HS-27A (cell line): ENCODE measurements around the gene RPL11.
A peak's percentile ranks its signal among the peaks of the same experiment; 100 is the strongest.
"Not testable (repeated sequence)": the region's sequence is repeated elsewhere in the genome, so short reads cannot be mapped to it uniquely, and the experiment has no call there.

Experiments
- DNase-seq: peaks from one replicate; pipeline ENCODE4 v3.0.0-alpha.2; 2012; ENCODE audit warnings: low read depth, missing footprints

RPL11 gene

GRCh38 chr1:23691499-23692307 is at the start of gene RPL11:
Gene RPL11 (plus strand): TSS chr1:23691806. CDS start chr1:23691824, 18 bp downstream.
- DNase-seq: peak; percentile 90

DNA sequence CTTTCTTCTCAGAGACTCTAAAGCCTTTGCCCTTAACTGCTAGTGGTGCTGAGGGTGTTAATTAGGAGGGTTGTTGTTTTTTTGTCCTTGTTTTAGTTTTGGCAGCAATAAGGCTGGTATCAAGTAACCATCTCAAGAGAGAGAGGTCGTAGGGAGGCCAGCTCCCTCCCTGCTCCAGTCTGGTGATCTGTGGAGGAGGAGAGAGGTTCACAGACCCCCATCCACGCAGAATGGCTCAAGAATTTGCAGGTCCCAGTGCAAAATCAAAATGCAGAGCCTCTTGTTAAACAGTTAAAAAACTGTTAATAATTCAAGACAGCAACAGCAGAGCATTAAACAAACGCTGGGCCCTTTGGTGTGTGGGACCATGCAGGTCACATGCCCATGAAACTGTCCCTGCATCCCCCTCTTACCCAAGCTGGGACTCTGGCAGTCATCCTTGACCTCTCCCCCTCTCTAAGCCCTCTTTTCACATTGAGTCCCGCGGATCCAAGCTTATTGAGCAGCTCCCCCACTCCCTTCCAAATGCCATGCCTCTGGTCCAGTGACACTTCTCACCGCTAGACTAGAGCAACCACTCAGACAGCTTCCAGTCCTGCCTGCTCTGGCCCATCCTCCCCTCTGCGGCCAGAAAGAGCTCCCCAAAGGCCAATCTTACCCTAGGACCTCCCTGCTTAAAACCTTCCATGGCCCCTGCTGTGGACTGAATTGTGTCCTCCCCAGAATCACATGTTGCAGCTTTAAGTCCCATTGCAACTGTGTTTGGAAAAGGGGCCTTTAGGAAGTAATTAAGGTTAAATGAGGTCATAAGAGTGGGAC is 47.7 kb upstream of the RPL11 start:
- DNase-seq: no peak

- DNase-seq: no peak
Observed at GRCh38 chr1:23644555-23644866, 47.1 kb upstream of the RPL11 start.

DNA sequence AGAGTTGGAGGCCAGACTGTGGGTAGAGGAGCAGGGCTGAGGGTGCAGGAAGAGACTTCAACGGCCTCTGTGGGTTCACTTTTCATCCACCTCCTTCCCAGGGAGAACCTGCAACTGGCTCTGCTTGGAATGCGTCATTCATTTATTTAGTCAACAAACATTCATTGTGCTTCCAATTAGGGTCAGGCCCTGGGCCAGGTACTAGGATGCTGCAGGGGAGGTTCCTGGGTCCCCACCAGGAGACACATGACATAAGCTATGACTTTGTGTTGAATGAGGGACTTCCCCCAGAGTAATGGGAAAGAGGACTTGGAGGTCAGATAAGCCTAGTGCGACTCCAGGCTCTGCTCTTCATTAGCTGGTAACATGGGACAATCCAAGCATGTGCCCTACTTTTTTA is 46.3 kb upstream of the RPL11 start:
- DNase-seq: no peak

GRCh38 chr1:23646091-23646490 is 45.5 kb upstream of the RPL11 start:
- no peak for DNase-seq

DNA sequence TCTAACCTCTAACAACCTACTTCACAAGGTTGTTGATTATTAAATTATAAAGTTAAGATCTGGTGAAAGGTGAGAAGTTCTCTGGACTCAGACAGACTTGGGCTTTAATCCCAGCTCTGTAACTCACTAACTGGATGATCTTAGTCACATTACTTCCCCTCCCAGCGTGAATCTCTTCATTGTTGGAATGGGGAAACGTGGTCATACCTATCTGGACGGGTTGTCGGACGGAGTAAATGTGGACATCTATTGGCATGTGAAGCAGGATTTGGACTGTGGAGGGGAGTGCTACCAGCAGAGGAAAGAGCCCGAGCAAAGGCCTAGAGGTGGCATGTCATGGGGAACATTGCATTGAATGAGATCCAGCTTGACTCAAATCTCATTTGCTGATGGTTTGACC is 45.1 kb upstream of the RPL11 start:
- no peak for DNase-seq

DNA sequence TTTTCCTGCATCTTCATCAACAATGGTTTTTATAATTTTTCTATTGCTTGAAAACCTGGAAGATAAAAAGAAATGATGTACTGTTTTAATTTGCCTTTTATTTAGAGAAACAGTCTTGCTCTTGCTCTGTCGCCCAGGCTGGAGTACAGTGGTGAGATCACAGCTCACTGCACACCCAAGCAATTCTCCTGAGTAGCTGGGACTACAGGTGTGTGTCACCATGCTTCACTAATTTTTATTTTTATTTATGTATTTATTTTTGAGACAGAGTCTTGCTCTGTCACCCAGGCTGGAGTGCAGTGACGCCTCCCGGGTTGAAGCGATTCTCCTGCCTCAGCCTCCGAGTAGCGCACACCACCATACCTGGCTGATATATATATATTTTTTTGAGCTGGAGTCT is 43.0 kb upstream of the RPL11 start:
- no peak for DNase-seq

DNA sequence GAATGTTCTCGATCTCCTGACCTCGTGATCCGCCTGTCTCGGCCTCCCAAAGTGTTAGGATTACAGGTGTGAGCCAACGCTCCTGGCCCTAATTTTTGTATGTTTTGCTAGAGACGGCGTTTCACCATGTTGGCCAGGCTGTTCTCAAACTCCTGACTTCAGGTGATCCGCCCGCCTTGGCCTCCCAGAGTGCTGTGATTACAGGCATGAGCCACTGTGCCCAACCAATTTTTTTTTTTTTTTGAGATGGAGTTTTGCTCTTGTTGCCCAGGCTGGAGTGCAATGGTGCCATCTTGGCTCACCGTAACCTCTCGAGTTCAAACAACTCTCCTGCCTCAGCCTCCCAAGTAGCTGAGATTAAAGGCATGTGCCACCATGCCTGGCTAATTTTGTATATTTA is 42.4 kb upstream of the RPL11 start:
- DNase-seq: not testable (repeated sequence)

- no peak for DNase-seq
Observed at GRCh38 chr1:23650344-23650990, 41.1 kb upstream of the RPL11 start.

- DNase-seq: no peak
Observed at GRCh38 chr1:23651069-23651808, 40.4 kb upstream of the RPL11 start.

GRCh38 chr1:23657659-23658275 is 33.8 kb upstream of the RPL11 start:
- peak; percentile 19 for DNase-seq

DNA sequence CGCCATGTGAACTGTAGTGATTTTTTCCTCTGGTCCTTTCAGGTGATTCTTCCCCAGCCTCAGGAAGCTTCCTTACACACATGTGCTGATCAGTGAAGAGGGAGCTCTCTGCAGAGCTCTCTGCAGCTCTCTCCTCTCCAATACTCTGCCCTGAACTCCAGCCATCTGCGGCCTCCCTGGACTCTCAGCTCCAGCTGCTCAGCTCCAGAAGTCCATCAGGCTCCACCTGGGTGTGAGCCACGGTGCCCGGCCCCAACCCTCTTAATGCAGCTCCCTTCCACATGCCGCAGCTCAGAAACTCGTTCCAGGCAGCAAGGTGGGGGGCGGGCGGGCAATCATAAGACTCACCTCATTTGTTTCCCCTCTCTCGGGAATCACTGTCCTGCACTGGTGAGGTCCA is 30.9 kb upstream of the RPL11 start:
- DNase-seq: no peak

DNA sequence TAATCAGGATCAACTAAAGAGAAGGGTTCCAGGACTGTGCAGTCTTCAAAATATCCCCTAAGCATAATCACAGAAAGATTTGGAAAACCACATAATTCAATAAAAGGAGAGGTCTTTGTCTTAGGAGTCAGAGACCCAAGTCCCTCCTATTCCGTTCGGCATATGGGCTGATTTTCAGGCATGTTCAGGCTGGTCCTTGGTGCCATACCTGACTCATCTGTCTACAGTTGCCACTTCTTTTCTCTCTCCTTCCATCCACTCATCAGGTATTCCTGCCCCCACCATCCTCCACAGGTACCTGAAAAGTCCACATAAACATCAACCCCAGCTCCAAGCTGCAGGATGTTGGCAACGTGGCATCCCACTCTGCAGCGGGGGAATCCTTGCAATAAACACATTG is 29.7 kb upstream of the RPL11 start:
- no peak for DNase-seq

GRCh38 chr1:23664837-23665795 is 26.5 kb upstream of the RPL11 start:
- DNase-seq: peak; percentile 11

DNA sequence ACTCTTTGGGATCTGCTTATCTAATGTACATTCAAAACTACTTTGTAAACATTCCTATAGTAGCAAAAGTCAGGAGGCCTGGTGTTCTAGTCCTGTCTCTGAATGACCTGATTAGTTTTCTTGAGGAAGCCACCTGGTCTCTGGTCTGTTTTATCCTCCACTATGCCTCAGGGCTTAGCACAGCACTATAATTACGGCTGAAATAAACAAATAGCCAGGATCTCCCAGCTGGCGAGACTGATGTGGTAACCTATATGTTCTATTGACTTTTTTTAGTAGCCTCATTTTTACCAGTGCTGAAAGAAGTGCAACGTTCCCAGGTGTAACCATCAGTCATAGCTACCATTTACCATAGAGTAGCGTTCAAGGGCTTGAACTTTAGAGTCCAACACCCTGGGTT is 24.2 kb upstream of the RPL11 start:
- DNase-seq: no peak

DNA sequence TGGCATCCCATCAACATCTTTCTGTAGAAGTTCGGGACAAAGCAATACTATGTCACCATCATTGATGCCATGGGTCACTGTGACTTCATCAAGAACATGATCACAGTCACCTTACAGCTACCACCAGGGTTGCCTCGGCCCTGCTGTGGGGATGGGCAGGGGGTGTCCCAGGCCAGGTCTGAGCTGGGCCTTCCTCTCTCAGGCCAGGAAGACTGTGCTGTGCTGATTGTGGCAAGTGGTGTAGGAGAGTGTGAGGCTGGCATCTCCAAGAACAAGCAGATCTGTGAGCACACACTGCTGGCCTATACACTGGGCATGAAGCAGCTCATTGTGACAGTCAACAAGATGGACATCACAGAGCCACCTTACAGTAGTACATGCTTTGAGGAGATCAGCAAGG is 20.9 kb upstream of the RPL11 start:
- no peak for DNase-seq

DNA sequence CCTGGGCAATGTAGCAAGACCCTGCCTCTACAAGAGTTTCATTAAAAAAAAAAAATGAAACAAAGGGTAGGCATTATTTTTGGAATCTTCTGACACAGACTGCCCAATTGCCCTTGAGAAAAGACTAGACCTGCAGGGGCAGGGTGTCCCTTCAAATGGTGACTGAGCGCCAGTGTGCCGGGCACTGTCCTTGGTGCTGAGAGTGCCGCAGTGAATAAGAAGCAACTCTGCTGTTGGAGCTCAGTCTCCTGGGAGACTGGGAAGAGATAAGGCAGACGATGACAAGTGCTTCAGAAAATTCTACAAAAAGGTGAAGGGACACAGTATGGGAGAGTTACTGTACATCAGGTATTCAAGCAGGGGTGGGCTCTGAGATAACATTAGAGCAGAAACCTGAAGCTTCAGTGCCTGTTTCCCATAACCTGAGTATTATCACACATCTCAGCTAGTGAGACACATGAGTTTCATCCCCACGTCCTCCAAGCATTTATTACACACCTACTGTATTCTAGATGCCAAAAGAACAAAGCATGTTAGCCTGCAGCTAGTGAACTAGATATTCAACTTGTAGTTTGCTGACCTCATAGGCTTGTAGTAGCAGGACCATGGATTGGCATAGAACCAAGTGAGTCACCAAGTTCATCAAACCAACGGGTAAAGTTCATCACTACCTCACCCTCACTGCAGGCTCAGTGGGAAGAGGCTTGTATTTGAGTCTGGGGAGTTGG is 18.4 kb upstream of the RPL11 start:
- no peak for DNase-seq

DNA sequence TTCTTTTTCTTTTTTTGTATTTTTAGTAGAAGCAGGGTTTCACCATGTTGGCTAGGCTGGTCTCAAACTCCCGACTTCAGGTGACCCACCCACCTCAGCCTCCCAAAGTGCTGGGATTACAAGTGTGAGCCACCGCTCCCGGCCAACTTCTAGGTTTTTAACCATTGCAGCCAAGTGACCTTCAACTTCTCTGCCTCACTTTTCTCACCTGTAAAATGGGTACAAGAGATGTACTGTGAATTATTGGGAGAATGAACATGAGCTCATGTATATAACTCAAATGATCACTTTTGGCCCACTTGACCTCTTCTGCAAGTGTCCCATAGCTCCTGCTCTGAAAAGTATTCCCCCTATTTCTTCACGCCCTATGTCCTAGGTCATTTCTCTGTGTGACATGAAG is 11.8 kb upstream of the RPL11 start:
- no peak for DNase-seq

DNA sequence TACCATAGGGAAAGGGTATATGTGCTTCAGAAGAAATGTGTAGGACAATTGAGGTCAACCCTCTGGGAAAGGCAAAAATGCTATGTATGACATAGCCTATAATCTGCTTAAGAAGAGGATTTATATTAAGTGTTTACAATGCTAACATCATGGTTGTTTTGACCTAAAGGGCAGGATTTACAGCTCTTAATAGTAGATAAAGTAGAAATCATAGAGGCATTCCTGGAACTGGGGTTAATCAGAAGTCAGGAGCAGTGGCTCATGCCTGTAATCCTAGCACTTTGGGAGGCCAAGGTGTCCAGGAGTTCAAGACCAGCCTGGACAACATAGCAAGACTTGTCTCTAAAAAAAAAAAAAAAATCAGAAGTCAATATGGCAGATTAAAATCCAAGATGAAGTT is 8.7 kb upstream of the RPL11 start:
- no peak for DNase-seq

DNA sequence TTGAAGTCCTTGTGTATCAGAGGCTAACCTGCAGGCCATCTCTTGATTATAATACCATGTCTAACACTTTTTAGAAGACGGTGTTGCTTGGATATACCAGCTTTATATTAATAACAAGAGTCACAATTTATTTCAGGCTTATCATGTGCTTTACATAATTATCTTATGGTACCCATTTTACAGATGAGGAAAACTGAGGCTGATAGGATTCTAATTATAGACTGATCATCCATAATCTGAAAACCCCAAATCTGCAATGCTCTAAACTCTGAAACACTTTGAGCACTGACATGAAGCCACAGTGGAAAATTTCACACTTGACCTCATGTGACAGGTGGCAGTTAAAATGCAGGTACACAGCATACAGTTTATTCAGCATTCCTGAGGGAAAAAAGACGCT is 7.2 kb upstream of the RPL11 start:
- no peak for DNase-seq
